HG03095 (cell line): ENCODE results near the gene ASXL1.
"Not testable (repeated sequence)": the region's sequence is repeated elsewhere in the genome, so short reads cannot be mapped to it uniquely, and the experiment has no call there.

Experiments
- ATAC-seq: cut with Tn5 transposase; IDR thresholded peaks from one replicate; pipeline ENCODE4 v1.9.1; 2021; ENCODE audit warnings: moderate library complexity; ENCODE audit not compliant: unreplicated experiment

Gene ASXL1

DNA sequence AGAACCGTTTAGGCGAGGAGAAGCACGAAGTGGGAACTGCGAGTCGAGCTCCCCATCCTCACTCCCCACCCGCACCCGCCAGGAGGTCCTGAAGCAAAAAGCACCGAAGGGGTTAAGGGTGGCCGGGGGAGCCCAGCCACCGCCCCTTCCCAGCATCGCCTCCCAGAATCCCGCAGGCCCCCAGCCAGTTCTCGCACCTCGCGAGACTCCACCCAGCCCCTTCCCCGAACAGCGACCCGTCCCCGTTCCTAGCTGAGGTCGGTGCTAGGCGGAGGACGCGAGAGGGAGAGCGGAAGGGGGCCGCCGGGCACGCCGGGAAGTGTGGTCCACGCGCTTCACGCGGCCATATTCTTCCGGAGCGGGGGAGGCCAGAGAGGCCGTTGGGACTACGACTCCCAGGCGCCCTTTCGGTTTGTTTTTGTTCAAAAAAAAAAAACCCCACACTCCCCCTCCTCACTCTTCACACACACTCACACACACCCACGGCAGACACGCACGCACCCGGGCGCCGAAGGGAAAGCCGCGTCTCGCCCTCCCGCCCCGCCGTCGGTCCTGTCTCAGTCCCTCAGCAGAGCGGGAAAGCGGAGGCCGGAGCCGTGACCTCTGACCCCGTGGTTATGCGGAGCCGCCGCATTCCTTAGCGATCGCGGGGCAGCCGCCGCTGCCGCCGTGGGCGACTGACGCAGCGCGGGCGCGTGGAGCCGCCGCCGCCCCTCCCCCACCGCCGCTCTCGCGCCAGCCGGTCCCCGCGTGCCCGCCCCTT is at the start of gene ASXL1:
TSS of gene ASXL1 (plus strand) at position 463 of the 763 bp plus-strand sequence. CDS start 445 bp downstream, outside the sequence.
- peak; percentile 65 for ATAC-seq

DNA sequence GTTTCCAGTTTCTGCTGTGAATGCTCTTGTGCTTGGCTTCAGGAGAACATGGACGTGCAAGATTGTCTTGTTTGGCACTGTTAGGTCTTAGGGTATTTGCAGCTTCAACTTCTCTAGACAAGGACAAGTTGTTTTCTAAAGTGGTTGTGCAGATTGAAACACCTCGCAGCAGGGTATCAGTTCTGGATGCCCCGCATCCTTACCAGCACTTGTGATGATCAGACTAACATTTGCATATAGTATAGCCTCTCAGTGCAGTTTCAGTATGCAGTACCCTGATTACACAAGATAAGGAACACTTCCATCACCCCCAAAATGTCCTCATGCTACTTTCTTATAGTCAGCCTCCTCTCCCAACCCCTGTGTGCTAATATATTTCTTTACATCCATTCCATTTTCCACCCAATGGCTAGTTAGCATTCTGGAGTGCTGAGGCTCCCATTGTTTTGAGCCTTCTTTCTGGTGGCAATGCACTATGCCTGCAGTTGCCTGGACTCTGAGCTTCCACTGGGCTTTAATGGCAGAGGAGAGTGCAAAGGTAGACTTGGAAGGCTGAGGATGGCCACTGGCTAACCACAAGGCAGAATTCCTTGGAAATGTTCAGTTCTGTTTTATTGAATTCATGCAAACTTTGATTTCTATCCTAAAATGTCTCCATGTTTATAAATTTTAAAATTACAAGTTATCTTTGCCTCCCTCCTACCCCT is 45.3 kb upstream of the ASXL1 start:
- ATAC-seq = no peak

DNA sequence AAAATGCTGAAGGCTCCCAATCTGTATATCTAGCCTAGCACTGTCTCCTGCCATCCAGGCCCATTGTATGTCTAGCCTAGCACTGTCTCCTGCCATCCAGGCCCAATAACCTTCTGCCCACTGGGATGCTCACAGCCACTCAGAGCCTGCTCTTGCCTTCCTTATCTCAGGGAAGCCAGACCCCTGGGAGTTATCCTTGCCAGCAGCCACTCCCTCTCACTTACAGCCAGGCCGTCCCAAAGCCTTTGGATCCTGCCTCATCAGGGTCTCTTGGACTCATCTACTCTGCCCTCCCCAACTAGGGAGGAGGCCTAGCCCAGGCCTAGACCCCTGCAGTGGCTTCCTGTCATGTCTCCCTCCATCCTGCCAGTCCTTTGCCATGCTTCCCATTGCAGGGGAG is 43.4 kb upstream of the ASXL1 start:
- no peak for ATAC-seq

DNA sequence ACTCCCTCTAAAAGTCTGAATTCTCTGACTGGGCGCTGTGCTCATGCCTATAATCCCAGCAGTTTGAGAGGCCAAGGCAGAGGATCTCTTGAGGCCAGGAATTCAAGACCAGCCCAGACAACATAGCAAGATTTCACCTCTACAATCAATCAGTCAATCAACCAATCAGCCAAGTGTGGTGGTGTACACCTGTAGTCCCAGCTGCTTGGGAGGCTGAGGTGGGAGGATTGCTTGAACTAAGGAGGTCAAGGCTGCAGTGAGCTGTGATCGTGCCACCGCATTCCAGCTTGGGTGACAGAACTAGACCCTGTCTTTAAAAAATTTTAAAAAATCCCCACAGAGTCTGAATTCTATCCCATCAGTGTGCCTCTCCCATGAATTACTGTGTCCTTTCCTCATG is 42.7 kb upstream of the ASXL1 start:
- no peak for ATAC-seq

DNA sequence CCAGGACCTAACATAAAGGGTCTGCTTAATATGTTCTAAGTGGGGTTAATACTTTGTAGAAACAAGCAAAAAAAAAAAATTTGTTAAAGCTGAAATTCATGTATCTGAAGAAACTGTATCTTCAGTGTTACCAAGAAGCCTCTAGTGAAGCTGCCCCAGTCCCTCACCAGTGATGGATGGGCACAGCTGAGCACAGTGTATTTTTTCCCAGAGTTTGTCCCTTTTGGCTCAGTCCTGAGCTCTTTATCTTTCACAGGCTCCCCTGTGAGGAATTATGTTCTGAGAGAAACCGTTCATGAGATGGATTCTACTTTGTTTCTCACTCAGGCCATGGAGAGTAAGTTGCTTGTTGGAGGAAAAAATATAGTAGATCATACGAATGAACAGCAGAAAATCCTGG is 42.2 kb upstream of the ASXL1 start:
- no peak for ATAC-seq

DNA sequence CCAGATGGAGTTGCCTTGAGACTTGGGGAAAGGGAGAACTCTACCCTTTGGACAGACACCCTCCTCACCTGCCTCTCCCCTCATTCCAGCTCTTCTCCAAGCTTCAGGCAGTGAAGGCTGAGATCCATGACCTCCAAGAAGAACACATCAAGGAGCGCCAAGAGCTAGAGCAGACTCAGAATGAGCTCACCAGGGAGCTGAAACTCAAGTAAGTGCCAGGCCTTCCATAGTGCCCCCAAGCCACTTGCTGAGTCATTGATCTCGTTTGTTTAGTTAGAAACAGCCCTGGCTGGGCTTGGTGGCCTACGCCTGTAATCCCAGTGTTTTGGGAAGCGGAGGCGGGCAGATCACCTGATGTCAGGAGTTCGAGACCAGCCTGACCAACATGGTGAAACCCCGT is 41.5 kb upstream of the ASXL1 start:
- ATAC-seq = no peak

DNA sequence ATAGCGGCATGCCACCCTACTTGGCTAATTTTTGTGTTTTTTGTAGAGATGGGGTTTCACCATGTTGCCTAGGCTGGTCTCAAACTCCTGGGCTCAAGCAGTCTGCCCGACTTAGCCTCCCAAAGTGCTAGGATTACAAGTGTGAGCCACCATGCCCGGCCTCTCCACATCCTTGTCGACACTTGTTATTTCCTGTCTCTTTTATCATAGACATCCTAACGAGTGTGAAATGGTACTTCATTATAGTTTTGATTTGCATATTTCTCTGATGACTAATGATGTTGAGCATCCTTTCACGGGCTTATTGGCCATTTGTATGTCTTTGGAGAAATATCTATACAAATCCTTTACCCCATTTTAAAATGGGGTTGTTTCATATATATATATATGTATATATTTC is 39.0 kb upstream of the ASXL1 start:
- no peak for ATAC-seq

GRCh38 chr20:32320305-32320704 is 37.8 kb upstream of the ASXL1 start:
- no peak for ATAC-seq

DNA sequence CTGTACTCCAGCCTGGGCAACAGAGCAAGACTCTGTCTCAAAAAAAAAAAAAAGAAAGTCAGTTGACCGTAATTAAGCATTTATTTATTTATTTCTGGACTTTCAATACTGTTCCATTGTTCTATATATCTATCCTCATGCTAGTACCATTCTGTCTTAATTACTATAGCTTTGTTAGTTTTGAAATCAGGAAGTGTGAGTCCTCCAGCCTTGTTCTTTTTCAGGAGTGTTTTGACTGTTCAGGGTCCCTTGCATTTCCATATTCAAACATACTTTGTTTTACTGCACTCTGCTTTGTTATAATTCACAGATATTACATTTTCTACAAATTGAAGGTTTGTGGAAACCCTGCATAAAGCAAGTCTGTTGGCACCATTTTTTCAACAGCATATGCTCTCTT is 36.7 kb upstream of the ASXL1 start:
- ATAC-seq = no peak

DNA sequence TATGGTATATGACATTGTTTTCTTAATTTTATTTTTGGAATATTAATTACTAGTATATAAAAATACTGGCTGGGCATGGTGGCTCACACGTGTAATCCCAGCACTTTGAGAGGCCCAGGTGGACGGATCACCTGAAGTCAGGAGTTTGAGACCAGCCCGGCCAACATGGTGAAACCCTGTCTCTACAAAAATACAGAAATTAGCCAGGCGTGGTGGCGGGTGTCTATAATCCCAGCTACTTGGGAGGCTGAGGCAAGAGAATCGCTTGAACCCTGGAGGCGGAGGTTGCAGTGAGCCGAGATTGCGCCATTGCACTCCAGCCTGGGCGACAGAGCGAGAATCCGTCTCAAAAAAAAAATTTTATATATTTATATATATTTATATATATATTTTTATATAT is 35.9 kb upstream of the ASXL1 start:
- not testable (repeated sequence) for ATAC-seq

DNA sequence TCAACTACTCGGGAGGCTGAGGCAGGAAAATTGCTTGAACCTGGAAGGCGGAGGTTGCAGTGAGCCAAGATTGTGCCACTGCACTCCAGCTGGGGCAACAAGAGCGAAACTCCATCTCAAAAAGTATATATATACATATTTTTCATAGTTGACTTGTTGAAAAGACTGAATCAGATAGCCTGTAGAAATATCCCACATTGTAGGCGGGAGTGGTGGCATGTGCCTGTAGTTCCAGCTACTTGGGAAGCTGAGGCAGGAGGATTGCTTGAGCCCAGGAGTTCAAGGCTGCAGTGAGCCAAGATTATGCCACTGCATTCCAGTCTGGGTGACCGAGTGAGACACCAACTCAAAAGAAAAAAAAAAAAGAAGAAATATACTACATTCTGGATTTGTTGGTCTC is 34.4 kb upstream of the ASXL1 start:
- not testable (repeated sequence) for ATAC-seq

GRCh38 chr20:32325706-32326503 is 32.2 kb upstream of the ASXL1 start:
- no peak for ATAC-seq

GRCh38 chr20:32326504-32326845 is 31.7 kb upstream of the ASXL1 start:
- no peak for ATAC-seq

GRCh38 chr20:32327087-32327681 is 30.9 kb upstream of the ASXL1 start:
- no peak for ATAC-seq

DNA sequence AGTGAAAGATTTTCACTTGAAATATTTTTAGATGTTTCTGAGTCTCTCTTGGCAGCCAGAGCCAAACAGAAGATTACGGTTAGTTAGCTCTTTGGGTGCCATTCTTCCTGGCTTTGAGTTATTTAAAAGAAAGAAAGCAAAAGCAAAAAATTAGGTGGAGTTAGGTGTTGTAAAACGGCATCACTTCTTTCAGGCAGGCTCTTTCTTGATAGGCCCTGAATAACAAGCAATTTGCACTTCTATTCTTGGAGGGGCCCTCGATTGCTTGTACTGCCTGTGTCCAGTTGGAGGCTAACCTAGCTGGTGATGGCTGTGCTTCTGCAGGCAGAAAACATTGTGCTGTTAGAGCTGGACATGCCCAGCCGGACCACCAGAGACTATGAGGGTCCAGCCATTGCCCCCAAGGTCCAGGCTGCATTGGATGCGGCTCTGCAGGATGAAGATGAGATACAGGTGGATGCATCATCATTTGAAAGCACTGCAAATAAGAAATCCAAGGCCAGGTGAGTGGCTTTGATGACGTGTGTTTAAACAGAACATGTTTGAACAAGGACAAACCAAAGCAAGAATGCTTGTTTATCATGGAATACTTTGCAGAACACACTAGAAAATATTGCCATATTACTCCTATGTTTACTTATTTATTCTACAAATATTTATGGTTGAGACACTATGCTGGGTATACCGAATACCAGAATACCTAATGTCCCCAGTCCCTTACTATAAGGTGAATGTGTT is 28.1 kb upstream of the ASXL1 start:
- ATAC-seq = no peak

DNA sequence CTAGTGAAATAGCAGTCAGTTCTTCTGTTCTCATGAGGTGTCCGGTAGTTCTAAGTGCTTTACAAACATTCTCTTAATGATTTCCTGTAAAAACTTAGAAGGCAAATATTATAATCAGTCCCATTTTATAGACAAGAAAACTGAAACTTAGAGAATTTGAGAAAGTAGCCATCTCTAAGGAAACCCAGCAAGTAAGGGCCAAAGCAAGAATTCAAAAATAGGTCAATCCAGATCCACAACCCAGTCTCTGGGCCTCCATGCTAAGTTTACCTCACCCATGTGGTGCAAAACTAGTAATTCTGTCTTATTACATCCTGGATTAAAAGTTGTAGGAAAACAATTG is 27.6 kb upstream of the ASXL1 start:
- no peak for ATAC-seq

DNA sequence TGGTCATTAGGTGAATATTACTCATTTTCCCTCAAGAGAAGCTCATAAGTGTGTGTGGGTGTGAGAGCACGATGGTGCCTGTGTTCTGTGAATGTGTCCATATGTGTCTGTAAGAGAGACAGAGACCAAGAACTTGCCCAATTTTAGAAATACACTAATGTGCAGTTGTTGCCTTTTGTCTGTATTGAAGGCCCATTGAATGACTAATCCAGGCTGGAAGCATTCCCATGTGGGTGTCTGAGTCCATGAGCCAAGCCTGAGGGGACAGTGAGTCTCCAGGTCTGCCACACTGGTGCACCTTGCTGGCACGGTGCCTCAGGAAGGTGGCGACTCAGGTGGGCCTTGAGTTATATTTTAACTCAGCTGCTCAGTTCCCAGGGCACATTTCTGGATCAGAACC is 25.5 kb upstream of the ASXL1 start:
- ATAC-seq = no peak

DNA sequence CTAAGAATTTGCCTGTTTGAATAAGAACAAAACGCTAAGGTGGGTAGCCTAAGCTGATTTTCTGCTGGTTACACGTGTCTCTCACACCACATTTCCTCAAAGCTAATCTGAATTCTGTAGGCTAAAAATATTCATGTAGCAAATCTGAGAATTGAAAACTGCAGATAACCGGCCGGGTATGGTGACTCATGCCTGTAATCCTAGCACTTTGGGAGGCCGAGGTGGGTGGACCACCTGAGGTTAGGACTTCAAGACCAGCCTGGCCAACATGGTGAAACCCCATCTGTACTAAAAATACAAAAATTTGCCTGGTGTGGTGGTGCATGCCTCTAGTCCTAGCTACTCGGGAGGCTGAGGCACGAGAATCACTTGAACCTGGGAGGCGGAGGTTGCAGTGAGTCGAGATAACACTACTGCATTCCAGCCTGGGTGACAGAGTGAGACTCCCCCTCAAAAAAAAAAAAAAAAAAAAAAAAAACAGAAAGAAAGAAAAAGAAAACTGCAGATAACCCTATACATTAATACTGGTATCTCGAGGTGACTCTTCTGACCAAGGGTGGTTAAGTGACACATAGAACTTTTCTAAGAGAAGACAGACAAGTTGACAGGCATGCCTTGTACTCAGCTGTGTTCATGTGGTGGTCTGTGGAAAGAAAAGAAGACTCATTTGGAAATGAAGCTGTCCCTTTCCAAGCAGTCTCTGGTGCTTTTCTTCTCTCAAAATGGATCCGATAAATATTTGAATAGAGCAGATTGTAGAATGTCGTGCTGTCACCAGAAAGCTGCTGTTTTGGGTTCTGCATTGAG is 24.7 kb upstream of the ASXL1 start:
- ATAC-seq = peak; percentile 61

GRCh38 chr20:32333988-32334885 is 23.9 kb upstream of the ASXL1 start:
- no peak for ATAC-seq
